T-helper 2 cell treated with Interferon-gamma antibody and Interleukin-4, amounts not matched to agents 100 ng/mL and 5 ng/mL, for 36 hours (primary cell): ENCODE results near the gene CIB4. TPM values are rescaled to one million over a fixed set of nuclear protein-coding genes. Genes with fewer than 3 reads are reported as not detected.

Experiments used
- intact Hi-C: fragments of 100-400 bp; cut with micrococcal nuclease; formaldehyde crosslinking; loops from one replicate; pipeline ENCODE4 v1.15.1; 2023
- total RNA-seq: library from RNA; stranded (reverse); gene quantifications from 2 replicates; pipeline ENCODE4 v1.2.3, GENCODE V29; 2022

Gene CIB4
- total RNA-seq, 1 donor from 2014 or later: not detected

DNA sequence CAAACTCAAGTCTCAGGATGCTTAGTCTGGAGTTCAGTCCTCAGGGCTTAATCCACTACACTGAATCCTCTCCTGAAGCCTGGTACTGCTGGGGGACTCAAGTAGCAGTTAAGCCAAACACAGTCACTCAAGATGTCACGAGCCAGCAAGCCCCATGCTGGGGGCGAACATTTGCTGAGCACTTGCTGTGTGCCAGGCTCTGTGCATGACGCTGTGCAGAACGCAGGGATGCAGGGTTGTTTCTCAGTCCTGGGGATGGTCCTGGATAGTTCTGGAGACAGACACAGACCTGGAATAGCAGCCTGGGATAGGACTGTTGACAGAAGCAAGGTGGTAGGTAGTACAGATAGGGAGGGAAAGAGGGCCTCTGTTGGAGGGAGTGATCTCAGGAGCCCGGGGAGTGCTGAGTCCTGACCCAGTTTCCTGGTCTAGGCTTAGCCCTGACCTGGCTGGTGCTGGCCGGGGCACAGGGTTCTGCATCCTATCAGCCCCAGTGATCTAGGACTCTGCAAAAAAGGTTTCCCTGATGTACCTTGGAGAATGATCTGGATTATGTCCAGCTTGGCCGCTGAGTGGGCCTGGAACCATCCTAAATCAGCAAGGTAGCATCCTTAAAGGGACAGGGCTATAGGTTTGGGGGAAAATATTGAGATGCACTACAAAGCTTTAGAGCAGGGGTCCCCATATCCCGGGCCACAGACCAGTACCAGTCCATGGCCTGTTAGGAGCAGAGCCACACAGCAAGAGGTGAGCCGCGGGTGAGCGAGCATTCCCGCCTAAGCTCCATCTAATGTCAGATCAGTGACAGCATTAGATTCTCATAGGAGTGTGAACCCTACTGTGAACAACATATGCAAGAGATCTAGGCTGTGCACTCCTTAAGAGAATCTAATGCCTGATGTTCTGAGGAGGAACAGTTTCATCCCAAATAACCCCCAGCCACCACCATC, 108.6 kb downstream of the CIB4 start:
- intact Hi-C loops: no loop called here

Other genes starting within 250 kb of the CIB4 start
- not detected in 2 replicates for gene DRC1, start 239.4 kb downstream of the CIB4 start, total RNA-seq
- gene OTOF, start 163.2 kb downstream of the CIB4 start, total RNA-seq: 12.1 TPM in 2 replicates
- gene KCNK3, start 51.4 kb upstream of the CIB4 start, total RNA-seq: not detected in 2 replicates
- 18.5 and 18.8 TPM in 2 replicates for gene SLC35F6, start 122.9 kb upstream of the CIB4 start, total RNA-seq
- 37.9 and 38.5 TPM in 2 replicates for gene CENPA, start 144.7 kb upstream of the CIB4 start, total RNA-seq
- gene DPYSL5, start 206.8 kb upstream of the CIB4 start, total RNA-seq: not detected in 2 replicates